Activated CD4-positive, alpha-beta T cell treated with anti-CD3 and anti-CD28 coated beads, Interleukin-2, amount 10 ng/mL, durations not matched to agents 7 days and 5 days (primary cell): Measurements from ENCODE around the gene TMPRSS2. TPM values are rescaled to one million over a fixed set of nuclear protein-coding genes. Genes with fewer than 3 reads are reported as not detected.

ENCODE experiments used
- CTCF ChIA-PET: fragments of 350-600 bp; sonication (Branson Sonifier 250); formaldehyde crosslinking; loops from one replicate; lab custom pipeline; 2021; ENCODE audit warnings: antibody characterized with exemption; lab: Charles Lee
- POLR2A ChIA-PET: fragments of 350-600 bp; sonication (Branson Sonifier 250); formaldehyde crosslinking; loops from one replicate; lab custom pipeline; 2021; ENCODE audit warnings: antibody characterized with exemption; lab: Charles Lee
- DNase-seq: peaks from one replicate; pipeline ENCODE4 v3.0.0-alpha.2; 2020
- H3K27ac Mint-ChIP-seq: one replicate; pipeline ENCODE4 v1.8.0; 2021; ENCODE audit warnings: mild to moderate bottlenecking, moderate library complexity, mixed read lengths
- H3K27me3 Mint-ChIP-seq: one replicate; pipeline ENCODE4 v1.8.0; 2021; ENCODE audit warnings: mixed read lengths
- H3K36me3 Mint-ChIP-seq: one replicate; pipeline ENCODE4 v1.8.0; 2021; ENCODE audit warnings: low read depth, mixed read lengths
- H3K4me1 Mint-ChIP-seq: one replicate; pipeline ENCODE4 v1.8.0; 2021; ENCODE audit warnings: mixed read lengths
- H3K4me3 Mint-ChIP-seq: one replicate; pipeline ENCODE4 v1.8.0; 2021; ENCODE audit warnings: mild to moderate bottlenecking, moderate library complexity, mixed read lengths
- H3K9me3 Mint-ChIP-seq: one replicate; pipeline ENCODE4 v1.8.0; 2021; ENCODE audit warnings: mixed read lengths
- total RNA-seq, 2 experiments: library from RNA; stranded (reverse); gene quantifications; one replicate each; pipeline ENCODE4 v1.2.3, GENCODE V29; 2021

The TMPRSS2 gene
- total RNA-seq, 2 experiments from 2014 or later: not detected

GRCh38 chr21:41526478-41527087 lies 18.6 kb upstream of the TMPRSS2 start:
- CTCF ChIA-PET: no interaction called here
- H3K4me3 Mint-ChIP-seq: no peak overlapping the region
- no peaks in the 10 kb centered on the region for H3K9me3 Mint-ChIP-seq
- no peaks in the 10 kb centered on the region for H3K36me3 Mint-ChIP-seq
- no peak for DNase-seq
- POLR2A ChIA-PET: no interaction called here
- H3K27me3 Mint-ChIP-seq: no peaks in the 10 kb centered on the region
- H3K27ac Mint-ChIP-seq: no peak overlapping the region
- H3K4me1 Mint-ChIP-seq: peaks cover 2% of the 10 kb centered on the region

- CTCF ChIA-PET: no interaction called here
- no peaks in the 10 kb centered on the region for H3K36me3 Mint-ChIP-seq
- H3K9me3 Mint-ChIP-seq: no peaks in the 10 kb centered on the region
- no peak overlapping the region for H3K27ac Mint-ChIP-seq
- H3K27me3 Mint-ChIP-seq: peaks cover 10% of the 10 kb centered on the region
- POLR2A ChIA-PET: no interaction called here
- DNase-seq: no peak
- H3K4me3 Mint-ChIP-seq: no peak overlapping the region
- H3K4me1 Mint-ChIP-seq: peaks cover 5% of the 10 kb centered on the region
These were observed 15.2 kb upstream of the TMPRSS2 start for GRCh38 chr21:41523175-41523574.

GRCh38 chr21:41521489-41522027 lies 13.6 kb upstream of the TMPRSS2 start:
- H3K4me3 Mint-ChIP-seq: no peak overlapping the region
- ChIA-PET POLR2A (no interaction called here), CTCF (no interaction called here)

GRCh38 chr21:41520560-41521442 lies 12.8 kb upstream of the TMPRSS2 start:
- Mint-ChIP-seq H3K27ac (no peak overlapping the region), H3K27me3 (peaks cover 18% of the 10 kb centered on the region), H3K4me3 (no peak overlapping the region), H3K36me3 (no peaks in the 10 kb centered on the region), H3K4me1 (peaks cover 5% of the 10 kb centered on the region), H3K9me3 (no peaks in the 10 kb centered on the region)
- DNase-seq: no peak
- ChIA-PET CTCF (interaction anchor here (1.0 kb wide), 1 partner anchor 15 kb away, joined by 3 read pairs; no protein-coding TSS in a partner anchor), POLR2A (no interaction called here)

More at GRCh38 chr21:41521489-41522027, 13.6 kb upstream of the TMPRSS2 start:
- Mint-ChIP-seq H3K9me3 (no peaks in the 10 kb centered on the region), H3K27me3 (peaks cover 11% of the 10 kb centered on the region), H3K27ac (no peak overlapping the region), H3K36me3 (no peaks in the 10 kb centered on the region), H3K4me1 (peaks cover 5% of the 10 kb centered on the region)
- no peak for DNase-seq

GRCh38 chr21:41519806-41520559 lies 12.0 kb upstream of the TMPRSS2 start:
- no peaks in the 10 kb centered on the region for H3K9me3 Mint-ChIP-seq
- ChIA-PET POLR2A (no interaction called here), CTCF (interaction anchor here (1.0 kb wide), 1 partner anchor 14 kb away, joined by 3 read pairs; no protein-coding TSS in a partner anchor)
- H3K36me3 Mint-ChIP-seq: no peaks in the 10 kb centered on the region
- no peak overlapping the region for H3K27ac Mint-ChIP-seq
- H3K27me3 Mint-ChIP-seq: peaks cover 19% of the 10 kb centered on the region
- H3K4me3 Mint-ChIP-seq: no peak overlapping the region
- no peak for DNase-seq
- peaks cover 5% of the 10 kb centered on the region for H3K4me1 Mint-ChIP-seq

- Mint-ChIP-seq H3K36me3 (no peaks in the 10 kb centered on the region), H3K9me3 (no peaks in the 10 kb centered on the region), H3K4me3 (no peak overlapping the region), H3K27me3 (peaks cover 19% of the 10 kb centered on the region), H3K4me1 (peaks cover 5% of the 10 kb centered on the region), H3K27ac (no peak overlapping the region)
- CTCF ChIA-PET: no interaction called here
- POLR2A ChIA-PET: no interaction called here
- no peak for DNase-seq
These were observed 10.8 kb upstream of the TMPRSS2 start for GRCh38 chr21:41518757-41519156.

GRCh38 chr21:41511858-41512257 lies 3.9 kb upstream of the TMPRSS2 start:
- Mint-ChIP-seq H3K4me1 (no peaks in the 10 kb centered on the region), H3K36me3 (no peaks in the 10 kb centered on the region), H3K9me3 (no peaks in the 10 kb centered on the region), H3K4me3 (no peak overlapping the region), H3K27me3 (peaks cover 35% of the 10 kb centered on the region), H3K27ac (no peak overlapping the region)
- CTCF ChIA-PET: no interaction called here
- no peak for DNase-seq
- POLR2A ChIA-PET: no interaction called here

- Mint-ChIP-seq H3K27me3 (peaks cover 40% of the 10 kb centered on the region), H3K27ac (no peak overlapping the region), H3K36me3 (no peaks in the 10 kb centered on the region)
These were observed 2.5 kb upstream of the TMPRSS2 start for GRCh38 chr21:41510500-41510899.

GRCh38 chr21:41509733-41510132 lies 1.8 kb upstream of the TMPRSS2 start:
- H3K4me3 Mint-ChIP-seq: no peak overlapping the region
- peaks cover 45% of the 10 kb centered on the region for H3K27me3 Mint-ChIP-seq
- POLR2A ChIA-PET: no interaction called here
- CTCF ChIA-PET: no interaction called here
- no peaks in the 10 kb centered on the region for H3K9me3 Mint-ChIP-seq
- H3K4me1 Mint-ChIP-seq: no peaks in the 10 kb centered on the region
- H3K36me3 Mint-ChIP-seq: no peaks in the 10 kb centered on the region
- H3K27ac Mint-ChIP-seq: no peak overlapping the region
- no peak for DNase-seq

More at GRCh38 chr21:41510500-41510899, 2.5 kb upstream of the TMPRSS2 start:
- CTCF ChIA-PET: no interaction called here
- Mint-ChIP-seq H3K9me3 (no peaks in the 10 kb centered on the region), H3K4me3 (no peak overlapping the region), H3K4me1 (no peaks in the 10 kb centered on the region)
- DNase-seq: no peak
- POLR2A ChIA-PET: no interaction called here

GRCh38 chr21:41509145-41509496 lies 1.2 kb upstream of the TMPRSS2 start:
- H3K9me3 Mint-ChIP-seq: no peaks in the 10 kb centered on the region
- CTCF ChIA-PET: no interaction called here
- no peak overlapping the region for H3K4me3 Mint-ChIP-seq
- POLR2A ChIA-PET: no interaction called here
- no peaks in the 10 kb centered on the region for H3K36me3 Mint-ChIP-seq
- no peak overlapping the region for H3K27ac Mint-ChIP-seq
- H3K4me1 Mint-ChIP-seq: peaks cover 4% of the 10 kb centered on the region
- DNase-seq: no peak
- H3K27me3 Mint-ChIP-seq: peaks cover 52% of the 10 kb centered on the region

GRCh38 chr21:41508415-41509144 lies 622 bp upstream of the TMPRSS2 start:
- no peak overlapping the region for H3K27ac Mint-ChIP-seq
- H3K27me3 Mint-ChIP-seq: peaks cover 55% of the 10 kb centered on the region
- no peak for DNase-seq
- ChIA-PET POLR2A (no interaction called here), CTCF (no interaction called here)
- peaks cover 7% of the 10 kb centered on the region for H3K4me1 Mint-ChIP-seq
- H3K4me3 Mint-ChIP-seq: no peak overlapping the region
- no peaks in the 10 kb centered on the region for H3K36me3 Mint-ChIP-seq
- H3K9me3 Mint-ChIP-seq: no peaks in the 10 kb centered on the region
